Activated B cell treated with CpG ODN at 0.5 μM for 24 hours (primary cell): ENCODE results near the gene OXGR1. TPM values are rescaled to one million over a fixed set of nuclear protein-coding genes. Genes with fewer than 3 reads are reported as not detected.

ENCODE experiments used
- ATAC-seq: fragments of 200-7000 bp; cut with Tn5 transposase; one replicate; pipeline ENCODE4 v1.10.0; 2021; ENCODE audit warnings: low read depth, mild to moderate bottlenecking, moderate library complexity
- CTCF ChIA-PET: fragments of 350-600 bp; sonication (Branson Sonifier 250); formaldehyde crosslinking; loops from one replicate; lab custom pipeline; 2021; ENCODE audit warnings: antibody characterized with exemption; lab: Charles Lee
- POLR2A ChIA-PET: fragments of 350-600 bp; sonication (Branson Sonifier 250); formaldehyde crosslinking; loops from one replicate; lab custom pipeline; 2021; ENCODE audit warnings: antibody characterized with exemption; lab: Charles Lee
- DNase-seq: peaks from one replicate; pipeline ENCODE4 v3.0.0; 2022
- H3K27ac Mint-ChIP-seq: one replicate; pipeline ENCODE4 v1.8.0; 2020; ENCODE audit warnings: mixed read lengths
- H3K27me3 Mint-ChIP-seq: one replicate; pipeline ENCODE4 v1.8.0; 2021; ENCODE audit warnings: mixed read lengths
- H3K36me3 Mint-ChIP-seq: one replicate; pipeline ENCODE4 v1.8.0; 2021; ENCODE audit warnings: low read depth, mixed read lengths
- H3K4me1 Mint-ChIP-seq: one replicate; pipeline ENCODE4 v1.8.0; 2021; ENCODE audit warnings: mixed read lengths
- H3K4me3 Mint-ChIP-seq: one replicate; pipeline ENCODE4 v1.8.0; 2020; ENCODE audit warnings: mild to moderate bottlenecking, mixed read lengths
- H3K9me3 Mint-ChIP-seq: one replicate; pipeline ENCODE4 v1.8.0; 2020; ENCODE audit warnings: mixed read lengths
- intact Hi-C: fragments of 100-400 bp; cut with micrococcal nuclease; formaldehyde crosslinking; loops from one replicate; pipeline ENCODE4 v1.15.1; 2024
- total RNA-seq: library from RNA; stranded (reverse); gene quantifications from 2 replicates; pipeline ENCODE4 v1.2.3, GENCODE V29; 2022
- TF ChIP-seq, protein P1 (sequence below): fragments of 200-600 bp; IDR thresholded peaks from one replicate; pipeline ENCODE4 v1.8.0; 2022; ENCODE audit warnings: antibody characterized with exemption, mild to moderate bottlenecking

Gene OXGR1
- total RNA-seq, 1 donor from 2014 or later: not detected

DNA sequence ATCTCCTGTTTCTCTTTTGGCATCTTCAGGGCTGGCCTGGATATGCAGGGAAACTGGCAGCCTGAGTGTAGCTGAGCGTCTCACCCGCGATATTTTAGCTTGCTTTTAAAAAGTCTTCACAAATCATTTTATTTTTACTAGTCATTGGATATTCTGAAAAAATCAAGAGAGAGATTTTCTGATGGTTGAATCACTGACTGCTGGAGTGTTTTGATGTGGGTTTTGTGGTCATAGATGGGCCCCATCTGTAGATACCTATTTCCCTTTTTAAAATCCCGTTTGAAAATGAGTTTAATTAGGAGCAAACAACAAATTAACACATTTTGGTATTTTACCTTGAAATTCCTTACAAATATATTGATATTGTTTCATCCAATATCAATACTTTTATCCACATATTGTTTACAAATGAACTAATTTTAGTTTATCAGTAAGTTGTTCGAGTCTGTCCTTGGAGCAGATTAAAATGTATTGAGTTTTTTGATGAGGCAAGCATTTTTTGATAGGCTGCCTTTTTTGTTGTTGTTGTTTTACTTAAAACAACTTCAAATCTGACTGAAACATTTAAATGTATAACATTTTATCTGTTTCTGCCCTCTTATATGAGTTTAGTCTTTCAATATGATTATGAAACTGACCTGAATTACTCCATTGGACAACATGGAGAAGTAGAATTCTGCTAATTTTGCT is 21.5 kb upstream of the OXGR1 start:
- intact Hi-C loops: no loop called here
- Mint-ChIP-seq H3K4me1 (peaks cover 3% of the 10 kb centered on the region), H3K27me3 (peaks cover 17% of the 10 kb centered on the region), H3K4me3 (no peak overlapping the region), H3K9me3 (no peaks in the 10 kb centered on the region), H3K36me3 (no peaks in the 10 kb centered on the region), H3K27ac (no peak overlapping the region)
- DNase-seq (no peak), ATAC-seq (no peak)
- TF ChIP-seq, protein P1, sequence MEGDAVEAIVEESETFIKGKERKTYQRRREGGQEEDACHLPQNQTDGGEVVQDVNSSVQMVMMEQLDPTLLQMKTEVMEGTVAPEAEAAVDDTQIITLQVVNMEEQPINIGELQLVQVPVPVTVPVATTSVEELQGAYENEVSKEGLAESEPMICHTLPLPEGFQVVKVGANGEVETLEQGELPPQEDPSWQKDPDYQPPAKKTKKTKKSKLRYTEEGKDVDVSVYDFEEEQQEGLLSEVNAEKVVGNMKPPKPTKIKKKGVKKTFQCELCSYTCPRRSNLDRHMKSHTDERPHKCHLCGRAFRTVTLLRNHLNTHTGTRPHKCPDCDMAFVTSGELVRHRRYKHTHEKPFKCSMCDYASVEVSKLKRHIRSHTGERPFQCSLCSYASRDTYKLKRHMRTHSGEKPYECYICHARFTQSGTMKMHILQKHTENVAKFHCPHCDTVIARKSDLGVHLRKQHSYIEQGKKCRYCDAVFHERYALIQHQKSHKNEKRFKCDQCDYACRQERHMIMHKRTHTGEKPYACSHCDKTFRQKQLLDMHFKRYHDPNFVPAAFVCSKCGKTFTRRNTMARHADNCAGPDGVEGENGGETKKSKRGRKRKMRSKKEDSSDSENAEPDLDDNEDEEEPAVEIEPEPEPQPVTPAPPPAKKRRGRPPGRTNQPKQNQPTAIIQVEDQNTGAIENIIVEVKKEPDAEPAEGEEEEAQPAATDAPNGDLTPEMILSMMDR: no peak
- ChIA-PET CTCF (interaction anchor here (0.7 kb wide), 1 partner anchor 993 kb away, joined by 3 read pairs; no protein-coding TSS in a partner anchor), POLR2A (no interaction called here)

DNA sequence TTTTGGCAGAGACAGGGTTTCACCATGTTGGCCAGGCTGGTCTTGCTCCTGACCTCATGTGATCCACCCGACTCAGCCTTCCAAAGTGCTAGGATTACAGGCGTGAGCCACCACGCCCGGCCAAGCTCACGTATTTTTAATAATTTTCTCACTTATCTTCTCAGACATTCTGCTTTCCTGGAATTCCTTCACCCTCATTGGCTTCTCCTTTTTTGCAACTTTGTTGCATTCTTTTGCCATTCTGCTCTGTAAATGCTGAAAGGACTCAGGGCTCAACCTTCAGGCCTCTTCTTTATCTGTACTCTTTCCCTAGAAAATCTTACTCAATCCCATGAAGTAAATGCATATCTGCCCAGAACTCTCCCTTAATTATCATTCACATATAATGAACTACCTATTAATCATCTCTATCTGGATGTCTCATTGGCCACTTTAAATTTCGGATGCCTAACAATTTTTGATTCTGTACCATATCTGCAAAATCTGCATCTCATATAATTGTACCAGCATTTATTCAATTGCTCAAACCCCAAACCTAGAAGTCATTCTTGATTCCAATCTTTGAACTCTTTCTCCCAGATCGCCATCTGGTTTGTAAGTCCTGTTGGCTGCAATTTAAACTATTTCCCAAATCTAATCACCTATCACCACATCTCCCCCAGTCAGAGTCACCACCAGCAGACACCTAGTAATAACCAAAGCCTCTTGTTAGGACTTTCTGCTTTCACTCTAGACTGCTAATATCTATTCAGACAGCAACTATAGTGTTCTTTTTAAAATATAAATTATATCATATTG is 18.2 kb upstream of the OXGR1 start:
- no peak overlapping the region for H3K4me3 Mint-ChIP-seq

GRCh38 chr13:97011446-97012131 is 17.3 kb upstream of the OXGR1 start:
- Mint-ChIP-seq H3K27ac (no peak overlapping the region), H3K4me1 (peaks cover 3% of the 10 kb centered on the region), H3K4me3 (no peak overlapping the region), H3K27me3 (peaks cover 17% of the 10 kb centered on the region), H3K36me3 (no peaks in the 10 kb centered on the region), H3K9me3 (no peaks in the 10 kb centered on the region)
- TF ChIP-seq, protein P1: no peak
- intact Hi-C loops: no loop called here
- ATAC-seq (no peak), DNase-seq (no peak)
- CTCF ChIA-PET: no interaction called here
- POLR2A ChIA-PET: no interaction called here

More for the DNA sequence above, 18.2 kb upstream of the OXGR1 start:
- H3K27ac Mint-ChIP-seq: no peak overlapping the region
- no peaks in the 10 kb centered on the region for H3K36me3 Mint-ChIP-seq
- H3K4me1 Mint-ChIP-seq: peaks cover 3% of the 10 kb centered on the region
- ATAC-seq (no peak), DNase-seq (no peak)
- TF ChIP-seq, protein P1: no peak
- intact Hi-C loops: no loop called here
- H3K9me3 Mint-ChIP-seq: no peaks in the 10 kb centered on the region
- ChIA-PET CTCF (no interaction called here), POLR2A (no interaction called here)
- peaks cover 17% of the 10 kb centered on the region for H3K27me3 Mint-ChIP-seq

- TF ChIP-seq, protein P1: no peak
- Mint-ChIP-seq H3K9me3 (no peaks in the 10 kb centered on the region), H3K27ac (no peak overlapping the region), H3K4me1 (no peaks in the 10 kb centered on the region), H3K4me3 (no peak overlapping the region), H3K27me3 (peaks cover 20% of the 10 kb centered on the region), H3K36me3 (no peaks in the 10 kb centered on the region)
- ATAC-seq (no peak), DNase-seq (no peak)
- ChIA-PET CTCF (no interaction called here), POLR2A (no interaction called here)
- intact Hi-C loops: no loop called here
These were observed 14.4 kb upstream of the OXGR1 start for GRCh38 chr13:97008643-97009042.
